ENCODE measurements around the gene POLR2E. TPM values are rescaled to one million over a fixed set of nuclear protein-coding genes. Genes with fewer than 3 reads are reported as not detected.

The POLR2E gene
- total and polyA plus RNA-seq, 2 of the 13 experiments (the other 11 are each of a cell fraction or from before 2014, with no cell fraction given), result 140 to 272 TPM

- peak; percentile 67 for TF ChIP-seq ZNF501 (CRISPR knock-in tag; IDR thresholded peaks at IDR 0.05)
- no peak for TF ChIP-seq TSC22D2 (CRISPR knock-in tag; IDR thresholded peaks at IDR 0.05; ENCODE audit: borderline replicate concordance)
- TF ChIP-seq ZNF282 (IDR thresholded peaks at IDR 0.05; ENCODE audit: partially characterized antibody), result no peak
- TF ChIP-seq KLF6 (CRISPR knock-in tag; IDR thresholded peaks at IDR 0.05), result 0 out of 2 replicates have a peak, but pooled peaks have one; percentile 38
Observed at GRCh38 chr19:1064661-1065605, 30.2 kb downstream of the POLR2E start (continued).

- POLR2A ChIA-PET, result interaction anchor here (0.6 to 2.0 kb wide), 8 partner anchors 12 to 43 kb away, joined by 3 to 10 read pairs (median 4); partner anchors contain the start of genes ABCA7 and RNU6-2
- H3K27ac ChIP-seq (ENCODE audit: extremely low read length, insufficient read depth, low read length), result no peak overlapping the region
Observed at GRCh38 chr19:1063909-1064660, 31.1 kb downstream of the POLR2E start.

More at GRCh38 chr19:1063909-1064660, 31.1 kb downstream of the POLR2E start:
- Histone ChIP-seq H3K79me2 (ENCODE audit: insufficient read depth, low read length) (no peaks in the 10 kb centered on the region), H2AFZ (ENCODE audit: low read length) (no peak overlapping the region), H3K4me3 (replicated peaks in 1 of 3; ENCODE audit: insufficient read depth in 1 of 3, low read depth in 2 of 3, low read length in 3 of 3) (peak overlapping the region in 1 of 3 experiments; percentile 78; a peak in 1 of 6 replicates), H3K27me3 (ENCODE audit: control insufficient read depth in 1 of 2, insufficient read depth in 2 of 2, low read length in 2 of 2) (no peaks in the 10 kb centered on the region), H3K9ac (ENCODE audit: insufficient read depth, low read depth, low read length) (no peak overlapping the region), H4K20me1 (ENCODE audit: insufficient read depth, low read length) (no peaks in the 10 kb centered on the region), H3K4me2 (ENCODE audit: low read depth, low read length) (peak overlapping the region; percentile 86; the same call in 1 of the 2 replicates), H3K9me3 (ENCODE audit: low read length) (no peaks in the 10 kb centered on the region), H3K4me1 (ENCODE audit: insufficient read depth, low read length) (peaks cover 37% of the 10 kb centered on the region), H3K36me3 (replicated peaks in 1 of 2; ENCODE audit: control insufficient read depth in 1 of 2, insufficient read depth in 2 of 2, low read length in 2 of 2) (no peaks in the 10 kb centered on the region)
- in situ Hi-C loops (cut with HindIII; ENCODE audit: extremely low pct_ligation_motif_present, low pct_unique_long_range_greater_than_20kb) (no loop called here), intact Hi-C loops (cut with micrococcal nuclease; ENCODE audit: unreplicated experiment) (no loop called here)
- TF ChIP-seq AGO1 (IDR thresholded peaks at IDR 0.05; ENCODE audit: low read depth, low read length, poor library complexity, severe bottlenecking), result peak; percentile 59
- TF ChIP-seq ZNF510 (CRISPR knock-in tag; IDR thresholded peaks at IDR 0.05; ENCODE audit: low read depth), result no peak
- no peak for TF ChIP-seq HOMEZ (CRISPR knock-in tag; IDR thresholded peaks at IDR 0.05; ENCODE audit: low read depth)
- 0 out of 2 replicates have a peak, but pooled peaks have one; percentile 29 for TF ChIP-seq RBFOX2 (IDR thresholded peaks at IDR 0.05; ENCODE audit: low read depth, low read length)
- TF ChIP-seq POLR2A (IDR thresholded peaks at IDR 0.05; ENCODE audit: insufficient read depth in 1 of 2, low read depth in 2 of 2, low read length in 2 of 2), result peak in 1 of 2 experiments; percentile 50; a peak in 2 of 4 replicates
- TF ChIP-seq NKX3-1 (CRISPR knock-in tag; IDR thresholded peaks at IDR 0.05), result no peak
- TF ChIP-seq NR2F2 (IDR thresholded peaks at IDR 0.05; ENCODE audit: borderline replicate concordance, low read depth), result no peak
- TF ChIP-seq ZFP91 (CRISPR knock-in tag; IDR thresholded peaks at IDR 0.05; ENCODE audit: borderline replicate concordance), result no peak
- no peak for TF ChIP-seq TCF7 (IDR thresholded peaks at IDR 0.05; ENCODE audit: low read depth)
- no peak for TF ChIP-seq SIX4 (CRISPR knock-in tag; IDR thresholded peaks at IDR 0.05)
- TF ChIP-seq ZBTB33 (CRISPR knock-in tag; IDR thresholded peaks at IDR 0.05), result peak; percentile 57
- no peak for FAIRE-seq
- CTCF ChIA-PET (ENCODE audit: low intra/inter-chr PET ratio, low total read pairs), result no interaction called here
- DNase-seq (ENCODE audit: low spot score), result no peak
- ATAC-seq, result no peak
- 85% methylated on average over 34 of the region's 37 CpGs for WGBS (ENCODE audit: low lambda C conversion rate)
- BruUV-seq (replicated peaks), result no TSS peak
